AG10803 (cell line): ENCODE results near the gene EHBP1.
A peak's percentile ranks its signal among the peaks of the same experiment; 100 is the strongest.
"Not testable (repeated sequence)": the region's sequence is repeated elsewhere in the genome, so short reads cannot be mapped to it uniquely, and the experiment has no call there.

ENCODE experiments used
- DNase-seq: peaks from one replicate; pipeline ENCODE4 v3.0.0; 2010; ENCODE audit warnings: low read depth
- H3K4me3 ChIP-seq: 2 replicates; pipeline ENCODE4 v1.5.1; 2011; ENCODE audit warnings: mild to moderate bottlenecking, low read length, control low read depth
- CTCF ChIP-seq: conservative IDR thresholded peaks from 2 replicates; pipeline ENCODE4 v1.5.1; 2011; ENCODE audit warnings: mild to moderate bottlenecking, low read length, control low read depth, inconsistent platforms

The EHBP1 gene

DNA sequence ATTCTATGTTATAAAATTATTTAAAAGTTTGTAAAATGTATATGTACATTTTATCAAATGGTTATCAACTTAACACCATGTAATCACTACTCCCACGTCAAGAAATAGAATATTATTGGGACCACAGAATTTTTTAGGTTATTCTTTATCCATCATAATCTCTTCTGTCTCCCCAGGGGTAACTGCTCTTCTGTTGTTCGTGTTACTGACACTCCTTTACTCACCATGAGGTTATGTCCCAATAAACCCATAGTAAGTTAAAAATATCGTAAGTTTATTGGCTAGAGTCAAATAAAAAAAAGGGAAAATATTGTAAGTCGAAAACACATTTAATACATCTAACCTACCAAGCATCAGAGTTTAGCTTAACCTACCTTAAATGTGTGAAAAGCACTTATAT lies 359.1 kb downstream of the EHBP1 start:
- no peak overlapping the region for H3K4me3 ChIP-seq
- no peak for DNase-seq
- no peak for TF ChIP-seq CTCF

DNA sequence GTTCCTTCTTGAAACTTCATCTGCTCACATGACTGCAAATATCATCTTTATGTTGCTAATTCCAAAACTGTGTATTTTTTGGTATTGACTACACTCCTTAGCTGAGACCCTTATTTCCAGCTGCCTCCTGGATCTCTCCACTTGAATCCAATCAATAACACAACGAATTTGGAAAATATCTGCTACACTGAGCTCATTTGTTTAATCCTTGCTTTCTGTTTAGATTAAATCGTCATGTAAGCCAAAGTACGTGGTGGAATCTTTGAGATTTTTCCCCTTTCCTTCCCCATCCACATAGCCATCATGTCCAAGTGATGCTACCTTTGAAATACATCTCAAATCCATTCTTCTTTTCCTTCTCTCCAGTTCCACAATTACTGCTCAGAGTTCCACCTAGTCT lies 360.8 kb downstream of the EHBP1 start:
- no peak overlapping the region for H3K4me3 ChIP-seq
- DNase-seq, result no peak
- TF ChIP-seq CTCF, result no peak

DNA sequence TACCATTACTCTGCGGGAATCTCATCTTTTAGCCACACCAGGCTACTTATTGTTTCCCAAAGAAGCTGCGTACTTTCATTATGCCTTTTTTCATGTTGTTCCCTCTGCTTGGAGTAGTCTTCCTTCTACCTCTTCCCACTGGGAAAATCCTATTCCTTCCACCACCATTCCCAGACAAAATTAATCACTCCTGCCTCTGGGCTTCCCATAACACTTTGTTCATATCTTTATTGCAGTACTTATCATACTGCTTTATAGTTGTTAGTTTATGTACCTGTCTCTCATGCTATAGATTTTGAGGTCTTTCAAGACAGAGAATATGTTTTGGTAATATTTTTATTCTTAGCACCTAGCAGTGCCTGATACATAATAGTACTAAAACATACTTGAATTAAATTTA lies 361.3 kb downstream of the EHBP1 start:
- TF ChIP-seq CTCF, result no peak
- no peak overlapping the region for H3K4me3 ChIP-seq
- DNase-seq, result no peak

- no peak overlapping the region for H3K4me3 ChIP-seq
- no peak for DNase-seq
- no peak for TF ChIP-seq CTCF
Measured at GRCh38 chr2:63071664-63072063, 366.2 kb downstream of the EHBP1 start.

- DNase-seq, result no peak
- no peak overlapping the region for H3K4me3 ChIP-seq
- TF ChIP-seq CTCF, result no peak
Measured at GRCh38 chr2:63073994-63074393, 368.5 kb downstream of the EHBP1 start.

DNA sequence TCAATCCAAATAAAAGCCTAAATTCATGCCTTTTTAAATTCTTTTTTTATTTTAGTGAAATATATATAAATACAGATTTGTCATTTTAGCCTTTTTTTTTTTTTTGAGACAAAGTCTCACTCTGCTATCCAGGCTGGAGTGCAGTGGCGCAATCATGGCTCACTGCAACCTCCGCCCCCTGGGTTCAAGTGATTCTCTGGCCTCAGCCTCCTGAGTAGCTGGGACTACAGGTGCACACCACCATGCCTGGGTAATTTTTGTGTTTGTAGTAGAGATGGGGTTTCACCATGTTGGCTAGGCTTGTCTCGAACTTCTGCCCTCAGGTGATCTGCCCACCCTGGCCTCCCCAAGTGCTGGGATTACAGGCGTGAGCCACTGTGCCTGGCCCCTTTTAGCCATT lies 368.9 kb downstream of the EHBP1 start:
- H3K4me3 ChIP-seq, DNase-seq: not testable (repeated sequence)

GRCh38 chr2:63078852-63079606 lies 373.5 kb downstream of the EHBP1 start:
- no peak for DNase-seq
- H3K4me3 ChIP-seq, result no peak overlapping the region
- peak; percentile 50 for TF ChIP-seq CTCF
